Stimulated activated CD4-positive, alpha-beta T cell treated with anti-CD3 and anti-CD28 coated beads, Interleukin-4, amount 100 ng/mL, for 4 hours (primary cell): ENCODE data around the gene COL16A1.

Experiments
- DNase-seq, 2 experiments: peaks; one replicate each; pipeline ENCODE4 v3.0.0-alpha.2; 2020

The COL16A1 gene

GRCh38 chr1:31645274-31645568, 58.6 kb downstream of the COL16A1 start:
- DNase-seq: no peak

- peak; percentile 98 to 99 for DNase-seq
These were observed 59.1 kb downstream of the COL16A1 start, which contains the start of gene PEF1 for GRCh38 chr1:31644560-31645273. TSS of gene PEF1 (minus strand) at chr1:31644876. CDS start at chr1:31644864, 12 bp downstream.

GRCh38 chr1:31643976-31644559, 59.7 kb downstream of the COL16A1 start:
- no peak for DNase-seq

- DNase-seq: no peak
These were observed 60.9 kb downstream of the COL16A1 start for GRCh38 chr1:31642897-31643296.

GRCh38 chr1:31642366-31642765, 61.5 kb downstream of the COL16A1 start:
- no peak for DNase-seq

- DNase-seq: no peak
These were observed 62.9 kb downstream of the COL16A1 start for GRCh38 chr1:31640964-31641363.

GRCh38 chr1:31640179-31640578, 63.6 kb downstream of the COL16A1 start:
- no peak for DNase-seq

GRCh38 chr1:31639543-31639942, 64.3 kb downstream of the COL16A1 start:
- DNase-seq: no peak

- no peak for DNase-seq
These were observed 65.7 kb downstream of the COL16A1 start for GRCh38 chr1:31637915-31638673.

- DNase-seq: no peak
These were observed 70.7 kb downstream of the COL16A1 start for GRCh38 chr1:31633117-31633516.

- DNase-seq: no peak
These were observed 71.2 kb downstream of the COL16A1 start for GRCh38 chr1:31632649-31633048.

- no peak for DNase-seq
These were observed 74.8 kb downstream of the COL16A1 start for GRCh38 chr1:31628931-31629556.

GRCh38 chr1:31627930-31628559, 75.8 kb downstream of the COL16A1 start:
- no peak for DNase-seq

- DNase-seq: no peak
These were observed 76.4 kb downstream of the COL16A1 start for GRCh38 chr1:31627301-31627929.

- no peak for DNase-seq
These were observed 77.3 kb downstream of the COL16A1 start for GRCh38 chr1:31626223-31627207.

GRCh38 chr1:31625561-31626222, 78.1 kb downstream of the COL16A1 start:
- DNase-seq: no peak

GRCh38 chr1:31624731-31625514, 78.9 kb downstream of the COL16A1 start:
- no peak for DNase-seq

- DNase-seq: no peak
These were observed 79.5 kb downstream of the COL16A1 start for GRCh38 chr1:31624309-31624708.

GRCh38 chr1:31623365-31623764, 80.5 kb downstream of the COL16A1 start:
- DNase-seq: no peak
